Left lung (tissue), 10 donors: ENCODE measurements around the gene PLBD2. TPM values are rescaled to one million over a fixed set of nuclear protein-coding genes. Genes with fewer than 3 reads are reported as not detected.

Experiments
- ATAC-seq: fragments of 200-7000 bp; cut with Tn5 transposase; one replicate; pipeline ENCODE4 v1.9.1; 2020; ENCODE audit warnings: moderate library complexity
- DNase-seq, 4 donors: peaks; one replicate each; pipeline ENCODE4 v3.0.0-alpha.2; 2013 to 2020
- H3K27ac ChIP-seq, 2 donors: fragments of 200-600 bp; sonication (generic) in 1 of 2; one replicate each; pipeline versions ENCODE4 v1.5.0 to v1.8.0; 2020 to 2021
- H3K27me3 ChIP-seq, 2 donors: fragments of 200-600 bp; sonication (generic) in 1 of 2; one replicate each; pipeline versions ENCODE4 v1.5.0 to v1.8.0; 2020 to 2021
- H3K36me3 ChIP-seq, 2 donors: fragments of 200-600 bp; sonication (generic) in 1 of 2; one replicate each; pipeline versions ENCODE4 v1.5.0 to v1.8.0; 2020 to 2021
- H3K4me1 ChIP-seq, 2 donors: fragments of 200-600 bp; one replicate each; pipeline ENCODE4 v1.8.0; 2021
- H3K4me3 ChIP-seq, 2 donors: fragments of 200-600 bp; sonication (generic) in 1 of 2; one replicate each; pipeline versions ENCODE4 v1.5.0 to v1.8.0; 2020 to 2021; ENCODE audit warnings: mild to moderate bottlenecking in 1 of 2
- H3K9me3 ChIP-seq, 2 donors: fragments of 200-600 bp; sonication (generic) in 1 of 2; one replicate each; pipeline versions ENCODE4 v1.5.0 to v1.8.0; 2020 to 2021
- intact Hi-C, 2 donors: fragments of 100-400 bp; cut with DNase I; formaldehyde crosslinking; loops; one replicate each; pipeline versions ENCODE4 v1.11.2 to v1.14.2; 2022
- polyA plus RNA-seq, 6 donors: library from polyadenylated mRNA; unstranded; fragments of 120-200 nt; gene quantifications; one replicate each; pipeline ENCODE4 v1.2.1, GENCODE V29; 2013; ENCODE audit not compliant: insufficient read length in 6 of 6
- total RNA-seq, 2 donors: library from RNA; stranded (reverse); fragmentation: NEBNext Ultra II Directional; extraction: Animal tissue kit (Norgen Biotek cat#: 25700); gene quantifications; one replicate each; pipeline ENCODE4 v1.2.1, GENCODE V29; 2021
- TF ChIP-seq, protein P1 (sequence below), 2 donors: fragments of 200-600 bp; sonication (generic) in 1 of 2; IDR thresholded peaks; one replicate each; pipeline versions ENCODE4 v1.5.0 to v1.8.0; 2021; ENCODE audit warnings: antibody characterized with exemption in 2 of 2
- donor health status: DM: no; HTN: yes; CAD: no.
- donor health status: DM: no; HTN: no; CAD: no.

The PLBD2 gene
- total and polyA plus RNA-seq, 8 donors, result 17.7 to 75.0 (median 20.7) TPM

DNA sequence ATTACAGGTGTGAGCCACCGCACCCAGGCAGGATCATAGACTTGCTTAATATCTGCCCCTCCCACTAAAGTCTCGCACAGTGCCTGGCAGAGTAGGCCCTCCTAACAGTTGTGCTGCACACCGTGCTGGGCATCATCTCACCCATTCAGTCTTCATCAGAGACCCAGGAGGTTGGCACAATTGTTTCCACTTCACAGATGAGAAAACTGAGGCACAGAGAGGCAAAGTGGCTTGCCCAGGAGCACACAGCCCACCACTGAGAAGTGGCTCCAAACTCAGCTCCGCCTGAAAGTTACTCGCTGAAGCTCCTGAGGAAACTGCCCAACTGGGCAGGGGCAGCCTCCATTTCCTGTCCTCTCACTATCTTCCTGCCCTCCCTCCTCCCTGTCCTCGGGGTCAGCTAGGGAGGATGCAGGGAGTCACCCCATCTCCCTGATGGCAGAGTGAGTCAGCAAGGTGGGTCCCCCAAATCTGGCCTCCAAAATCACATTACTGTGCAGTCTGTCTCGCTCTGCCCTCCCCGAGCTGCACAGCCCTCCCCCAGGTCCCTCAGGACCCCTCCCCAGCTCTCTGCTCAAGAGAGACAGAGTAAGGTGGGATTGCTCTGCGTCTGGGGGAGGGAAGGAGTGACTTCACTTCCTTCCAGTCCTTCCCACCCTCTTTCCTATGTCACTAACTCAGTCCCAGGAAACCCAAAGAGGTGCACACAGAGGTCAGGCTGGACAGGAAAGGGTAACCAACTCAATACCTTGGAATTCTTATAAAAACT is 29.2 kb upstream of the PLBD2 start:
- H3K4me1 ChIP-seq, result peaks cover 9 to 45% of the 10 kb centered on the region in 2 donors
- H3K36me3 ChIP-seq, result peaks cover 0 to 58% of the 10 kb centered on the region in 2 donors
- DNase-seq (no peak), ATAC-seq (no peak)
- no peaks in the 10 kb centered on the region for H3K27me3 ChIP-seq
- TF ChIP-seq, protein P1, sequence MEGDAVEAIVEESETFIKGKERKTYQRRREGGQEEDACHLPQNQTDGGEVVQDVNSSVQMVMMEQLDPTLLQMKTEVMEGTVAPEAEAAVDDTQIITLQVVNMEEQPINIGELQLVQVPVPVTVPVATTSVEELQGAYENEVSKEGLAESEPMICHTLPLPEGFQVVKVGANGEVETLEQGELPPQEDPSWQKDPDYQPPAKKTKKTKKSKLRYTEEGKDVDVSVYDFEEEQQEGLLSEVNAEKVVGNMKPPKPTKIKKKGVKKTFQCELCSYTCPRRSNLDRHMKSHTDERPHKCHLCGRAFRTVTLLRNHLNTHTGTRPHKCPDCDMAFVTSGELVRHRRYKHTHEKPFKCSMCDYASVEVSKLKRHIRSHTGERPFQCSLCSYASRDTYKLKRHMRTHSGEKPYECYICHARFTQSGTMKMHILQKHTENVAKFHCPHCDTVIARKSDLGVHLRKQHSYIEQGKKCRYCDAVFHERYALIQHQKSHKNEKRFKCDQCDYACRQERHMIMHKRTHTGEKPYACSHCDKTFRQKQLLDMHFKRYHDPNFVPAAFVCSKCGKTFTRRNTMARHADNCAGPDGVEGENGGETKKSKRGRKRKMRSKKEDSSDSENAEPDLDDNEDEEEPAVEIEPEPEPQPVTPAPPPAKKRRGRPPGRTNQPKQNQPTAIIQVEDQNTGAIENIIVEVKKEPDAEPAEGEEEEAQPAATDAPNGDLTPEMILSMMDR (IDR thresholded peaks at IDR 0.05), result no peak
- intact Hi-C loops, result no loop called here
- no peak overlapping the region for H3K4me3 ChIP-seq
- no peak overlapping the region for H3K27ac ChIP-seq
- no peaks in the 10 kb centered on the region for H3K9me3 ChIP-seq

DNA sequence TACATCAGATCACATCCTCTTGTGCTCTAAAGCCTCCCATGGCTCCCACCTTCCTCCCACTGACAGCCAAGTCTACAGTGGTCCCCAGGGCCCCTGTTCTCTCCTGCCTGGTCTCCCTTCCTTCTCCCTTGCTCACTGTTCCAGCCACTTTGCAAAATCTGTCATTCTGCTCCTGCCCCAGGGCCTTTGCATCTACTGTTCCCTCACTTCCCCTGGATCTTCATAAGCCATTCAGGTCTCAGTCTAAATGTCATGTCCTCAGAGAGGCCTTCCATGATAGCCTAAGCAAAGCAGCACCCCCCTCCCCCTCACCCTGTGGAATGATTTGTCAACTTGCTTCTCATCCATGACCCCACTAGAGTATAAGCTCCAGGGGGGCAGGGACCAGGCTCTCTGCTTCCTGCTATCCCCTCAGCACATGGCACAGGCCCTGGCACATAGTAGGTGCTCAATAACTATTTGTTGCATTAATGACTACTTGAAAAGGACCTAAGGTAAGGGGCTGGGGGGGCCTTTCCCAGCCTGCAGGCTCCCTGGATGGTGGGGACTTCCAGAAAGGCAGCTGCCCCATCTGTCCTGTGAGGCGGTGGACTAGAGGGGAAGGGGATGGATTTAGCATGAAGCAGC is 28.5 kb upstream of the PLBD2 start:
- no peak overlapping the region for H3K27ac ChIP-seq
- TF ChIP-seq, protein P1 (IDR thresholded peaks at IDR 0.05), result no peak

DNA sequence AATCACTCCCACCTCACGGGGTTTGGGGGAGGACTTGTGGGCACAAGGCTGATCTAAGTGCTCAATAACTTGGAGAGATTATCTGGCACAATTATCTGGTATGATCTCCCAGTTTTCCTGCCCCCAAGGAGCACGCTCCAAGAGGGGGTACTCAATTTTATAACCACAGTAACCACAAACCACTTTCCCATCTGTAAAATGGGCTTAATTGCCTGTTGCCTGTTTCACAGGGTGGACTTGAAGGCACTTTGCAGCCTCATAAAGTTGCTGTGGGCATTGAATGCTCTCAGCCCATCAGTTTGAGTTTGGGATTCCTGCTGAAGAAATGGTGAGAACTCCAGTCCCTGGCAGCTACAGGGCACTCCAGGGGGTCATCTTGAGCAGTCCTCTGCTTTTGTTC is 27.9 kb upstream of the PLBD2 start:
- H3K4me1 ChIP-seq, result peaks cover 9 to 52% of the 10 kb centered on the region in 2 donors
- peaks cover 0 to 55% of the 10 kb centered on the region in 2 donors for H3K36me3 ChIP-seq
- no peak for ATAC-seq
- H3K27me3 ChIP-seq, result no peaks in the 10 kb centered on the region
- H3K4me3 ChIP-seq, result no peak overlapping the region
- intact Hi-C loops, result no loop called here
- H3K9me3 ChIP-seq, result no peaks in the 10 kb centered on the region
- TF ChIP-seq, protein P1 (IDR thresholded peaks at IDR 0.05), result no peak
- DNase-seq, result no peak
- H3K27ac ChIP-seq, result no peak overlapping the region

More for the DNA sequence above, 28.5 kb upstream of the PLBD2 start:
- H3K36me3 ChIP-seq, result peaks cover 0 to 58% of the 10 kb centered on the region in 2 donors
- no peak overlapping the region for H3K4me3 ChIP-seq
- peaks cover 9 to 48% of the 10 kb centered on the region in 2 donors for H3K4me1 ChIP-seq
- intact Hi-C loops, result no loop called here
- no peaks in the 10 kb centered on the region for H3K9me3 ChIP-seq
- DNase-seq (no peak), ATAC-seq (no peak)
- no peaks in the 10 kb centered on the region for H3K27me3 ChIP-seq

DNA sequence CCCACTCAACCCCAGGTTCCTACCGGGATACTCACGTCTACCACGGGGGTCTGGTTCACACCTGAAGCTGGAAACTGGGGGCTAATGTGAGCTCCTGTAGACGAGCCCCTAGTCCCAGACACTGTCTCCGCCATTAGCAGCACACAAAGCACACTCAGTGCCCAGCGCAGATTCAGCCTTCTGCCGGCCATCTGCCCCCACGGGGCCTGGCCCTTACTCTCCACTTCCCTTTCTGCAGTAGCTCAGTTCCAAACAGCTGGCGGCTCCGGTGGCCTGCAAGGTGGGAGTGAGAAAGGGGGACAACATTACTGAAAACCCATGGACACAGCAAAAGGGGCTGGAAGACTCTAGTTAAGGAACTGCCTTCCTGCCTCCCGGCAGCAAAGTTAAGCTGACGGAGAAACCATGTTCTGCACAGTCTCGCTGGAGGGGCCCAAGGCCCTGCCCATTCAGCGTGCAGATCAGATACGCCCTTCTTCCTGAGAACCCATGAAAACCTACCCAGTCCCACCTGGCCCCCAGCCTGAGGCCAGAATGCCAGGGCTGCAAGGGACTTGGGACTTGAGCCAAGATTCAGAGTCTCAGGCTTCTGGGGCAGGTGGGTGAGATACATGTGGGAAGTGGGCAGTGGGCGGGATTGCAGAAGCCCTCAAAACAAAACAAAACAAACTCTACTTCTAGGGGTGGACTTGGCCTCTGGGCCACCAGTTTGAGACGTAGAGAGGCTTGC is 25.5 kb upstream of the PLBD2 start:
- intact Hi-C loops, result no loop called here
- H3K27me3 ChIP-seq, result no peaks in the 10 kb centered on the region
- no peaks in the 10 kb centered on the region for H3K9me3 ChIP-seq
- H3K36me3 ChIP-seq, result peaks cover 0 to 48% of the 10 kb centered on the region in 2 donors
- peak overlapping the region in 1 of 2 donors; percentile 91 for H3K27ac ChIP-seq
- ATAC-seq (no peak), DNase-seq (peak in 2 of 4 donors; percentile 9 to 80)
- TF ChIP-seq, protein P1 (IDR thresholded peaks at IDR 0.05), result no peak
- peaks cover 9 to 50% of the 10 kb centered on the region in 2 donors for H3K4me1 ChIP-seq
- H3K4me3 ChIP-seq, result peak overlapping the region in 1 of 2 donors; percentile 82

DNA sequence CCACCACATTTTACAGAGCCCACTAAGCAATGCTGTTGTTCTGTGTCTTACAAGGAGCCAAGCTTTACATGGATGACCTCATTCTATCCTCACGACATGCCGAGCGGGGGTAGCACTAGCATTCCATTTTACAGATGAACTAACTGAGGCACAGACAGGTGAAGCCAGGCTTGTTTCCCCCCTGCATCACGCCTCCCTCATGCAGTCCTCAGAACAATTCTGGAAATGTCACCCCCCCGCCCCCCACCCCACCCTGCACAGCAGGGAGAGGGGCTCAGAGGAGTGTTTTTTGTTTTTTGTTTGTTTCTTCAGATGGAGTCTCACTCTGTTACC is 25.0 kb upstream of the PLBD2 start:
- intact Hi-C loops, result no loop called here
- DNase-seq, result no peak
- H3K36me3 ChIP-seq, result peaks cover 0 to 43% of the 10 kb centered on the region in 2 donors
- H3K27me3 ChIP-seq, result no peaks in the 10 kb centered on the region
- ATAC-seq, result no peak
- peak overlapping the region in 1 of 2 donors; percentile 82 for H3K4me3 ChIP-seq
- H3K9me3 ChIP-seq, result no peaks in the 10 kb centered on the region
- peak overlapping the region in 1 of 2 donors; percentile 91 for H3K27ac ChIP-seq
- TF ChIP-seq, protein P1 (IDR thresholded peaks at IDR 0.05), result no peak
- H3K4me1 ChIP-seq, result peaks cover 9 to 50% of the 10 kb centered on the region in 2 donors
